GM12864 (cell line): ENCODE data around the gene MAPRE2.

Experiments
- DNase-seq: peaks from one replicate; pipeline ENCODE4 v3.0.0-alpha.2; 2011; ENCODE audit warnings: low read depth
- H3K4me3 ChIP-seq: 2 replicates; pipeline ENCODE4 v1.5.1; 2011; ENCODE audit warnings: mild to moderate bottlenecking, low read depth, low read length, control low read depth
- TF ChIP-seq, protein P1 (sequence below): IDR thresholded peaks from 2 replicates; pipeline ENCODE4 v1.5.1; 2011; ENCODE audit warnings: low read depth, mild to moderate bottlenecking, moderate library complexity, low read length, control low read depth, inconsistent platforms; ENCODE audit errors: missing control alignments

The MAPRE2 gene

DNA sequence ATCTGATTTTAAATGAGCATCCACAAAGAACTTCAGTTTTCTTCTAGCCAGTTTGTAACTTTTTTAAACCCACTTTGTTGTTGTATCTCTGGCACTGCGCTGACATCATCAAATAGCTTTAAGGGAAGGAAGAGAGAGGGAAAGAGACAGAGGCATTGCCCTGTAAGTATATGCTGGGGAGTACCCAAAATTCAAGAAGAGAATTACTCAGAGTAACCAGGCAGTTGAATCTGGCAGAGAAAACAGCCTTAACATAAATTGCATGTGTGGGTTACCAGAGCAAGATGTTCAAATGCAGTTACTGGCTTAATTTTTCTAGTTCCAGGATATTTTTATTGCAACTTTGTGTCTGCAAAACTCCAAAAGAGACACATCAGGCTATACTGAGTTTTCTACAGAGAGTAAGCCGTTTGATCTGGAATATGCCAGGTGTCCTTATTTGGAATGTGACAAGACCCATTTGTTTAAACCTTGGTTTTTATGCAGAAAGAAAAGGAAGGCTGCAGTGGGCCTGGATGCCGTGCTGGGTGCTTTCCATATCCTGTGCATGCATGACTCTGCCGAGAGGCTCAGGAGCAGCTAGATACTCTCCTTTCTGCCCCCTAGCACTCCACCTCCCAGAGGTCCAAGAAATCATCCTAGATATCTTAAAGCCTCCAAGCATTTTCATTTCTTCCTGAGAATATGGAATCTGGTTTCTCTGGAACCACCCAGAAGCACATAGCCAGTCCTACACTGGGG lies 93.7 kb downstream of the MAPRE2 start:
- TF ChIP-seq, protein P1, sequence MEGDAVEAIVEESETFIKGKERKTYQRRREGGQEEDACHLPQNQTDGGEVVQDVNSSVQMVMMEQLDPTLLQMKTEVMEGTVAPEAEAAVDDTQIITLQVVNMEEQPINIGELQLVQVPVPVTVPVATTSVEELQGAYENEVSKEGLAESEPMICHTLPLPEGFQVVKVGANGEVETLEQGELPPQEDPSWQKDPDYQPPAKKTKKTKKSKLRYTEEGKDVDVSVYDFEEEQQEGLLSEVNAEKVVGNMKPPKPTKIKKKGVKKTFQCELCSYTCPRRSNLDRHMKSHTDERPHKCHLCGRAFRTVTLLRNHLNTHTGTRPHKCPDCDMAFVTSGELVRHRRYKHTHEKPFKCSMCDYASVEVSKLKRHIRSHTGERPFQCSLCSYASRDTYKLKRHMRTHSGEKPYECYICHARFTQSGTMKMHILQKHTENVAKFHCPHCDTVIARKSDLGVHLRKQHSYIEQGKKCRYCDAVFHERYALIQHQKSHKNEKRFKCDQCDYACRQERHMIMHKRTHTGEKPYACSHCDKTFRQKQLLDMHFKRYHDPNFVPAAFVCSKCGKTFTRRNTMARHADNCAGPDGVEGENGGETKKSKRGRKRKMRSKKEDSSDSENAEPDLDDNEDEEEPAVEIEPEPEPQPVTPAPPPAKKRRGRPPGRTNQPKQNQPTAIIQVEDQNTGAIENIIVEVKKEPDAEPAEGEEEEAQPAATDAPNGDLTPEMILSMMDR: no peak
- no peak for DNase-seq
- no peak overlapping the region for H3K4me3 ChIP-seq

GRCh38 chr18:35136248-35136647 lies 95.0 kb downstream of the MAPRE2 start:
- no peak for DNase-seq
- TF ChIP-seq, protein P1: no peak
- no peak overlapping the region for H3K4me3 ChIP-seq

GRCh38 chr18:35136885-35137284 lies 95.7 kb downstream of the MAPRE2 start:
- no peak overlapping the region for H3K4me3 ChIP-seq
- DNase-seq: no peak
- TF ChIP-seq, protein P1: no peak

- H3K4me3 ChIP-seq: no peak overlapping the region
- TF ChIP-seq, protein P1: no peak
- no peak for DNase-seq
Observed at GRCh38 chr18:35137632-35138031, 96.4 kb downstream of the MAPRE2 start.

DNA sequence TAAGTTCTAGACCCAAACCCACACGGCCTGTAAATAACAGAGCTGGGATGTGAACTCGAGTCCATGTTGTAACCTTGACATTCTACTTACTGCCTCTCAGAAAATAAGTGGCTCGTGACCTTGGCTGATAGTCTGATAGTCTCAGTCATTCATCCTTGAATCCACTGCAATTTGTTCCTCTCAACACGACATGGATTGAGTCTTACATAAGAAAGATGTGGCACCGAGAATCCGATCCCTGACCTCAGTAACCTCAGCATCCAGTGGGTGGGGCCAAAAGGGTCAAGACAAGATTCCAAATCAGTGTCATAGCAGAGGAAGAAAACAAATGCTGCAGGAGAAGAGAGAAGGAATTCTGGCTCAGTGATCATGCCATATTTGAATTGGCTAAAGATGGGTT lies 97.6 kb downstream of the MAPRE2 start:
- no peak overlapping the region for H3K4me3 ChIP-seq
- no peak for DNase-seq
- TF ChIP-seq, protein P1: no peak

DNA sequence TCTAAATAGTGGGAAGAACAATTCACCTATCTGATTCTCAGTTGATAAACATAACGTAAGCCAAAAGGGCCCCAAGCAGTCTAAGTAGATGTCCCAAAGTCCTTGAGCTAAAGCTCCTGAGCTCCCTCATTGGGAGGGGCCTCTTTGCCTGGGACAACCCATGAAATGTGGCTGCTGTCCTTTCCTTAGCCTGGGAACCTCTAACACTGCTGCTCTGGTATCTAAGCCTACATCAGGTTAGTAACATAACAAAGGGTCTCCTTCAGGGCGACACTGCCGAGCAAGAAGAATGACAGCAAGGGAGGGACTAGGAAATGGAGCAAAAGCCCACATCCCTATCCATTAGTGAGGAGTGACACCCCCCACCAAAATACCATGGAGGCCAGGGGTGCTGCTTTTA lies 98.3 kb downstream of the MAPRE2 start:
- TF ChIP-seq, protein P1: no peak
- DNase-seq: no peak

GRCh38 chr18:35141077-35141476 lies 99.9 kb downstream of the MAPRE2 start:
- TF ChIP-seq, protein P1: no peak
- DNase-seq: no peak
- H3K4me3 ChIP-seq: no peak overlapping the region

More for the DNA sequence above, 98.3 kb downstream of the MAPRE2 start:
- H3K4me3 ChIP-seq: no peak overlapping the region
